GM13976 (cell line): Measurements from ENCODE around the gene ARID4B.
A peak's percentile ranks its signal among the peaks of the same experiment; 100 is the strongest.
"Not testable (repeated sequence)": the region's sequence is repeated elsewhere in the genome, so short reads cannot be mapped to it uniquely, and the experiment has no call there.

Source experiments
- DNase-seq: peaks from one replicate; pipeline ENCODE4 v3.0.0; 2012; ENCODE audit warnings: low spot score
- in situ Hi-C: fragments of 300-500 bp; cut with MboI; formaldehyde crosslinking; loops from one replicate; pipeline ENCODE4 v1.12.0; 2022; ENCODE audit warnings: low sequenced_read_pairs, mixed read lengths, inconsistent platforms; ENCODE audit not compliant: unreplicated experiment
- TF ChIP-seq, protein P1 (sequence below): IDR thresholded peaks from 2 replicates; pipeline ENCODE4 v1.5.1; 2012; ENCODE audit warnings: borderline replicate concordance, mild to moderate bottlenecking; ENCODE audit not compliant: insufficient read depth; ENCODE audit errors: extremely low read depth, missing control alignments, control extremely low read depth

The ARID4B gene

DNA sequence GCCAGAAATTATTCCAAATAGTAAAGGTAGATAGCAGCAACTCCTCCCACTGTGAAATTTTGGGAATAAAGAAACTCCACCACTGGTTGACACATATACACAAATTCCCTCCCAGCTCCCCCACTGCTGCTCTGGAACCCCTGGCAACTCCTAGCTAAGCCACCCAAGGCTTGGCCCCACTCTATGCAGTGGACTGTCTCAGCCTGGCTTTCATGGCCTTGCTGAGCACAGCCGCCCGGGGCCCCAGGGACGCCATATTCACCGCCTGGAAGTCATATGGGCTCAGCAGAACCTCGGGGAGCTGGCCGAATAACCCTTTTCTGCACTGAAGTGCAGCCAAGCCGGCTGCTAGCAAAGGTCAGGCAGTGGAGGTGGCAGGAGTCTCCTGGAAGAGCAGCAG, 151.5 kb downstream of the ARID4B start:
- in situ Hi-C loops, result no loop called here
- TF ChIP-seq, protein P1, sequence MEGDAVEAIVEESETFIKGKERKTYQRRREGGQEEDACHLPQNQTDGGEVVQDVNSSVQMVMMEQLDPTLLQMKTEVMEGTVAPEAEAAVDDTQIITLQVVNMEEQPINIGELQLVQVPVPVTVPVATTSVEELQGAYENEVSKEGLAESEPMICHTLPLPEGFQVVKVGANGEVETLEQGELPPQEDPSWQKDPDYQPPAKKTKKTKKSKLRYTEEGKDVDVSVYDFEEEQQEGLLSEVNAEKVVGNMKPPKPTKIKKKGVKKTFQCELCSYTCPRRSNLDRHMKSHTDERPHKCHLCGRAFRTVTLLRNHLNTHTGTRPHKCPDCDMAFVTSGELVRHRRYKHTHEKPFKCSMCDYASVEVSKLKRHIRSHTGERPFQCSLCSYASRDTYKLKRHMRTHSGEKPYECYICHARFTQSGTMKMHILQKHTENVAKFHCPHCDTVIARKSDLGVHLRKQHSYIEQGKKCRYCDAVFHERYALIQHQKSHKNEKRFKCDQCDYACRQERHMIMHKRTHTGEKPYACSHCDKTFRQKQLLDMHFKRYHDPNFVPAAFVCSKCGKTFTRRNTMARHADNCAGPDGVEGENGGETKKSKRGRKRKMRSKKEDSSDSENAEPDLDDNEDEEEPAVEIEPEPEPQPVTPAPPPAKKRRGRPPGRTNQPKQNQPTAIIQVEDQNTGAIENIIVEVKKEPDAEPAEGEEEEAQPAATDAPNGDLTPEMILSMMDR, result no peak
- DNase-seq, result no peak

- in situ Hi-C loops, result no loop called here
- TF ChIP-seq, protein P1, result no peak
These were observed 158.0 kb downstream of the ARID4B start for GRCh38 chr1:235169986-235170385.

GRCh38 chr1:235168375-235168774, 159.6 kb downstream of the ARID4B start:
- DNase-seq, result no peak
- TF ChIP-seq, protein P1, result no peak
- in situ Hi-C loops, result no loop called here

More at GRCh38 chr1:235169986-235170385, 158.0 kb downstream of the ARID4B start:
- no peak for DNase-seq

DNA sequence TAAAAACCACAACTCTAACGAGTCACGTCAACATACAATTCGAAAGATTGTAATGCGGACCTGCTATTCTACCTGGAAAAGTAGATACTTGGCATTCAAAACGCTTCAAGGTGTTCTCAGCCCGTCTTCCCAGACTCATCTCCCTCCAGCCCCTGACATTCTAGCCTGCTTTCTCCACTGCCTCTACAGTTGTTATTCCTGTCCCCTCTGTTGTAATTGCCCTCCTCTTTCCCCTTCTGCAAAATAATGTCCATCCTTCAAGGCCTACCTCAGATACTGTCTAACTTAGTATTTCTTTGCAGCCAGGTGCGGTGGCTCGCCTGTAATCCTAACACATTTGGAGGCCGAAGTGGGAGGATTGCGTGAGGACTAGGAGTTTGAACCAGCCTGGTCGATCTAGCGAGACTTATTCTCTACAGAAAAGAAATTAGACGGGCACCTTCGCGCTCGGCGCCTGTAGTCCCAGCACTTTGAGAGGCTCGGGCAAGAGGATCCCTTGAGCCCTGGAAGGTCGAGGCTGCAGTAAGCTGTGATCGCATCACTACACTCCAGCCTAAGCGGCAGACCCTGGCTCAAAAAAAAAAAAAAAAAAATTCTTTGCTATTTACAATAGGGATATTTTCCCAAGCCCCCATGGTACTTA, 166.2 kb downstream of the ARID4B start:
- no peak for DNase-seq
- TF ChIP-seq, protein P1, result no peak
- in situ Hi-C loops, result no loop called here

- in situ Hi-C loops, result no loop called here
- peak; percentile 94 for DNase-seq
- TF ChIP-seq, protein P1, result no peak
These were observed 166.9 kb downstream of the ARID4B start, which contains the start of gene RBM34 for GRCh38 chr1:235160957-235161684. Gene RBM34 (minus strand): TSS chr1:235161250. CDS start chr1:235161226, 24 bp downstream.

- DNase-seq, result peak; percentile 62
- in situ Hi-C loops, result no loop called here
- TF ChIP-seq, protein P1, result no peak
These were observed 167.5 kb downstream of the ARID4B start for GRCh38 chr1:235160383-235160956.

GRCh38 chr1:235159930-235160329, 168.0 kb downstream of the ARID4B start:
- DNase-seq, in situ Hi-C loops: not testable (repeated sequence)

GRCh38 chr1:235159284-235159683, 168.7 kb downstream of the ARID4B start:
- in situ Hi-C loops, DNase-seq: not testable (repeated sequence)
